H9 (cell line): ENCODE results near the gene IRF2. TPM values are rescaled to one million over a fixed set of nuclear protein-coding genes. Genes with fewer than 3 reads are reported as not detected.

ENCODE experiments used
- DNase-seq: peaks from one replicate; pipeline ENCODE4 v3.0.0-alpha.2; 2017
- H2AFZ ChIP-seq: one replicate; pipeline ENCODE4 v1.6.1; 2013; ENCODE audit warnings: mild to moderate bottlenecking, low read length, control low read depth, moderate library complexity
- H2AK5ac ChIP-seq: 2 replicates; pipeline ENCODE4 v1.6.1; 2013; ENCODE audit warnings: low read length, control low read depth, mixed read lengths; ENCODE audit not compliant: insufficient read length
- H2BK120ac ChIP-seq: one replicate; pipeline ENCODE4 v1.6.1; 2013; ENCODE audit warnings: low read depth, mild to moderate bottlenecking, low read length, control low read depth, inconsistent platforms; ENCODE audit not compliant: poor library complexity, severe bottlenecking
- H2BK12ac ChIP-seq: 2 replicates; pipeline ENCODE4 v1.6.1; 2013; ENCODE audit warnings: low read length, control low read depth, mixed read lengths, low read depth; ENCODE audit not compliant: insufficient read length
- H2BK15ac ChIP-seq: 2 replicates; pipeline ENCODE4 v1.6.1; 2013; ENCODE audit warnings: low read depth, low read length, control low read depth
- H2BK20ac ChIP-seq: one replicate; pipeline ENCODE4 v1.6.1; 2013; ENCODE audit warnings: low read depth, mild to moderate bottlenecking, low read length, control low read depth, inconsistent platforms; ENCODE audit not compliant: poor library complexity, severe bottlenecking
- H2BK5ac ChIP-seq: 2 replicates; pipeline ENCODE4 v1.6.1; 2013; ENCODE audit warnings: low read length, control low read depth, mixed read lengths; ENCODE audit not compliant: insufficient read length
- H3K14ac ChIP-seq: 2 replicates; pipeline ENCODE4 v1.6.1; 2013; ENCODE audit warnings: low read length, control low read depth; ENCODE audit not compliant: insufficient read depth
- H3K18ac ChIP-seq: 2 replicates; pipeline ENCODE4 v1.6.1; 2013; ENCODE audit warnings: low read depth, mild to moderate bottlenecking, mixed read lengths, low read length, control low read depth; ENCODE audit not compliant: insufficient read length
- H3K23ac ChIP-seq: 2 replicates; pipeline ENCODE4 v1.6.1; 2013; ENCODE audit warnings: low read length, control low read depth, mixed read lengths, low read depth; ENCODE audit not compliant: insufficient read length
- H3K23me2 ChIP-seq: 2 replicates; pipeline ENCODE4 v1.6.1; 2013; ENCODE audit warnings: low read depth, mild to moderate bottlenecking, mixed read lengths, low read length, control low read depth; ENCODE audit not compliant: insufficient read length, poor library complexity, severe bottlenecking
- H3K27ac ChIP-seq: 2 replicates; pipeline ENCODE4 v1.5.1; 2013; ENCODE audit warnings: low read length, control low read depth, mixed read lengths, low read depth; ENCODE audit not compliant: insufficient read length
- H3K27me3 ChIP-seq: 2 replicates; pipeline ENCODE4 v1.6.1; 2013; ENCODE audit warnings: low read length, control low read depth, inconsistent platforms; ENCODE audit not compliant: insufficient read depth
- H3K4ac ChIP-seq: 2 replicates; pipeline ENCODE4 v1.6.1; 2013; ENCODE audit warnings: low read depth, mild to moderate bottlenecking, control low read depth, inconsistent platforms, low read length, moderate library complexity
- H3K4me1 ChIP-seq: 2 replicates; pipeline ENCODE4 v1.6.1; 2013; ENCODE audit warnings: low read length, control low read depth, inconsistent platforms; ENCODE audit not compliant: insufficient read depth
- H3K4me2 ChIP-seq: 2 replicates; pipeline ENCODE4 v1.6.1; 2013; ENCODE audit warnings: low read length, control low read depth, mixed read lengths; ENCODE audit not compliant: insufficient read length, insufficient read depth
- H3K56ac ChIP-seq: 2 replicates; pipeline ENCODE4 v1.6.1; 2013; ENCODE audit warnings: low read depth, mild to moderate bottlenecking, mixed read lengths, low read length, control low read depth; ENCODE audit not compliant: insufficient read length
- H3K79me1 ChIP-seq: 2 replicates; pipeline ENCODE4 v1.6.1; 2013; ENCODE audit warnings: low read depth, mild to moderate bottlenecking, moderate library complexity, low read length, control low read depth, inconsistent platforms; ENCODE audit not compliant: insufficient read depth, poor library complexity, severe bottlenecking
- H3K79me2 ChIP-seq: 2 replicates; pipeline ENCODE4 v1.6.1; 2013; ENCODE audit warnings: low read length, control low read depth, inconsistent platforms; ENCODE audit not compliant: insufficient read depth
- H3K9ac ChIP-seq: 2 replicates; pipeline ENCODE4 v1.6.1; 2013; ENCODE audit warnings: low read length, control low read depth, mixed read lengths; ENCODE audit not compliant: insufficient read length; ENCODE audit errors: extremely low read depth
- H3K9me3 ChIP-seq: one replicate; pipeline ENCODE4 v1.6.1; 2013; ENCODE audit warnings: low read depth, low read length, inconsistent platforms; ENCODE audit not compliant: control insufficient read depth
- H3T11ph ChIP-seq: one replicate; pipeline ENCODE4 v1.6.1; 2013; ENCODE audit warnings: mild to moderate bottlenecking, low read length, control low read depth, inconsistent platforms
- H4K20me1 ChIP-seq: one replicate; pipeline ENCODE4 v1.6.1; 2013; ENCODE audit not compliant: control insufficient read depth, insufficient read length, insufficient read depth
- H4K5ac ChIP-seq: 2 replicates; pipeline ENCODE4 v1.6.1; 2013; ENCODE audit warnings: low read depth, mild to moderate bottlenecking, mixed read lengths, low read length, control low read depth; ENCODE audit not compliant: insufficient read length
- H4K8ac ChIP-seq: replicated peaks from 2 replicates; pipeline ENCODE4 v1.6.1; 2013; ENCODE audit warnings: low read length, control low read depth, mixed read lengths, low read depth; ENCODE audit not compliant: insufficient read length
- H4K91ac ChIP-seq: 2 replicates; pipeline ENCODE4 v1.6.1; 2013; ENCODE audit warnings: low read depth, mild to moderate bottlenecking, moderate library complexity, mixed read lengths, low read length, control low read depth; ENCODE audit not compliant: insufficient read length
- H3K27ac Mint-ChIP-seq, 3 experiments: 2 replicates in 2 of 3; 3 replicates in 1 of 3; pipeline ENCODE4 v1.8.0; 2020 to 2021; ENCODE audit warnings: mixed read lengths in 3 of 3, mild to moderate bottlenecking in 1 of 3, moderate library complexity in 1 of 3
- H3K27me3 Mint-ChIP-seq: 2 replicates; pipeline ENCODE4 v1.8.0; 2021; ENCODE audit warnings: low read depth, mild to moderate bottlenecking, moderate library complexity, mixed read lengths
- H3K36me3 Mint-ChIP-seq, 3 experiments: 2 replicates in 2 of 3; 3 replicates in 1 of 3; pipeline ENCODE4 v1.8.0; 2020 to 2021; ENCODE audit warnings: low read depth in 3 of 3, mixed read lengths in 3 of 3; ENCODE audit not compliant: insufficient read depth in 1 of 3
- H3K4me1 Mint-ChIP-seq, 2 experiments: 2 replicates each; pipeline ENCODE4 v1.8.0; 2020; ENCODE audit warnings: mixed read lengths in 2 of 2
- H3K4me3 Mint-ChIP-seq, 2 experiments: 2 replicates in 1 of 2; 3 replicates in 1 of 2; pipeline ENCODE4 v1.8.0; 2020 to 2021; ENCODE audit warnings: mild to moderate bottlenecking in 2 of 2, mixed read lengths in 2 of 2, moderate library complexity in 1 of 2
- H3K9me3 Mint-ChIP-seq, 2 experiments: 2 replicates in 1 of 2; 3 replicates in 1 of 2; pipeline ENCODE4 v1.8.0; 2020; ENCODE audit warnings: mild to moderate bottlenecking in 2 of 2, mixed read lengths in 2 of 2, moderate library complexity in 1 of 2
- WGBS: extraction: QIAGEN DNeasy Blood & Tissue Kit; methylation state at CpG from one replicate; pipeline ENCODE4 v1.1.7; 2013; ENCODE audit warnings: missing lambda C conversion rate, low lambda C conversion rate, mixed read lengths; ENCODE audit not compliant: insufficient read length; ENCODE audit errors: extremely low coverage; 5-methylcytosine and 5-hydroxymethylcytosine counted together
- total RNA-seq: library from RNA; stranded (reverse); gene quantifications from 2 replicates; pipeline ENCODE4 v1.2.1, GENCODE V29; 2021
- TF ChIP-seq, protein P1 (sequence below): fragments of 200-600 bp; sonication (generic); conservative IDR thresholded peaks from 3 replicates; pipeline ENCODE4 v1.8.0; 2021; ENCODE audit warnings: antibody characterized with exemption, mild to moderate bottlenecking

Gene IRF2
- total RNA-seq, 1 experiment from 2014 or later, result 13.5 TPM

DNA sequence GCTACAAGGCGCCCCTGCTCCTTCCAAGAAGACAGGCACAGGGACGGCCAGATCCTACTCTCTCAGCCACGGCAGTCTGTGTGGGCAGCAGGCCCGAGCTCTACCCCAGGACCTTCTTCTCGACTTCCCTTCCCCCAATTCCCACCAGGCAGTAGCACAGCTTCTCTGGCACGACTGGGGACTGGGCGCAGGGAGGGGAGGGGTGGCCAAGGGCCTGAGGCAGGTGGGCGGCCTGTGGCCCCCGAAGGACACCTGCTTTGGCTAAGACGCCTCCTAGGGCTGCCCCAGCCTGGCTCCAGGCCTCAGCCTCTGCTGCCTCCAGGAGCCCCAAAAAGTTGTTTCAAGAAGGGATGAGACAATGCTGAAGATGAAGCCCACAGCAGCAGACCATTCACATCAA is 24.2 kb upstream of the IRF2 start:
- H3K9me3 Mint-ChIP-seq, result peaks cover 0 to 3% of the 10 kb centered on the region in 2 experiments; a peak in 1 of 5 replicates
- H3K27me3 Mint-ChIP-seq, result no peaks in the 10 kb centered on the region; the same call in none of the 2 replicates
- TF ChIP-seq, protein P1, sequence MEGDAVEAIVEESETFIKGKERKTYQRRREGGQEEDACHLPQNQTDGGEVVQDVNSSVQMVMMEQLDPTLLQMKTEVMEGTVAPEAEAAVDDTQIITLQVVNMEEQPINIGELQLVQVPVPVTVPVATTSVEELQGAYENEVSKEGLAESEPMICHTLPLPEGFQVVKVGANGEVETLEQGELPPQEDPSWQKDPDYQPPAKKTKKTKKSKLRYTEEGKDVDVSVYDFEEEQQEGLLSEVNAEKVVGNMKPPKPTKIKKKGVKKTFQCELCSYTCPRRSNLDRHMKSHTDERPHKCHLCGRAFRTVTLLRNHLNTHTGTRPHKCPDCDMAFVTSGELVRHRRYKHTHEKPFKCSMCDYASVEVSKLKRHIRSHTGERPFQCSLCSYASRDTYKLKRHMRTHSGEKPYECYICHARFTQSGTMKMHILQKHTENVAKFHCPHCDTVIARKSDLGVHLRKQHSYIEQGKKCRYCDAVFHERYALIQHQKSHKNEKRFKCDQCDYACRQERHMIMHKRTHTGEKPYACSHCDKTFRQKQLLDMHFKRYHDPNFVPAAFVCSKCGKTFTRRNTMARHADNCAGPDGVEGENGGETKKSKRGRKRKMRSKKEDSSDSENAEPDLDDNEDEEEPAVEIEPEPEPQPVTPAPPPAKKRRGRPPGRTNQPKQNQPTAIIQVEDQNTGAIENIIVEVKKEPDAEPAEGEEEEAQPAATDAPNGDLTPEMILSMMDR, result no peak
- no peak overlapping the region for H2BK12ac ChIP-seq
- H3K4me1 ChIP-seq, result no peaks in the 10 kb centered on the region
- no peak overlapping the region; the same call in 1 of the 2 replicates for H3K14ac ChIP-seq
- no peak overlapping the region; a peak in 1 of 7 replicates for H3K27ac Mint-ChIP-seq
- H4K8ac ChIP-seq, result no peak overlapping the region
- no peak overlapping the region for H2BK5ac ChIP-seq
- no peak overlapping the region for H2BK15ac ChIP-seq
- no peaks in the 10 kb centered on the region for H3K23me2 ChIP-seq
- H3K18ac ChIP-seq, result no peak overlapping the region
- H2AK5ac ChIP-seq, result no peak overlapping the region
- no peaks in the 10 kb centered on the region for H4K20me1 ChIP-seq
- H2BK120ac ChIP-seq, result no peak overlapping the region
- H3K4me3 Mint-ChIP-seq, result no peak overlapping the region
- no CpG with 5 or more reads among the region's 10 CpGs for WGBS
- no peaks in the 10 kb centered on the region for H3K27me3 ChIP-seq
- no peaks in the 10 kb centered on the region for H3K9me3 ChIP-seq
- no peaks in the 10 kb centered on the region for H3K36me3 Mint-ChIP-seq
- no peak overlapping the region for H4K91ac ChIP-seq
- no peaks in the 10 kb centered on the region for H3K79me2 ChIP-seq
- H3K27ac ChIP-seq, result no peak overlapping the region
- no peak for DNase-seq
- H3T11ph ChIP-seq, result no peak overlapping the region
- H3K4me2 ChIP-seq, result no peak overlapping the region
- no peak overlapping the region for H3K56ac ChIP-seq
- no peaks in the 10 kb centered on the region for H3K4me1 Mint-ChIP-seq
- no peak overlapping the region for H2AFZ ChIP-seq
- H3K23ac ChIP-seq, result no peak overlapping the region
- H3K4ac ChIP-seq, result no peak overlapping the region
- no peak overlapping the region for H4K5ac ChIP-seq
- no peak overlapping the region for H2BK20ac ChIP-seq
- no peak overlapping the region for H3K9ac ChIP-seq
- H3K79me1 ChIP-seq, result no peaks in the 10 kb centered on the region
